Raji (cell line): ENCODE data around the gene PRLR.

Experiments used
- POLR2A ChIP-seq: IDR thresholded peaks from 2 replicates; pipeline ENCODE4 v1.6.1; 2011; ENCODE audit warnings: low read depth, low read length, control low read depth; ENCODE audit not compliant: insufficient read depth

Gene PRLR

DNA sequence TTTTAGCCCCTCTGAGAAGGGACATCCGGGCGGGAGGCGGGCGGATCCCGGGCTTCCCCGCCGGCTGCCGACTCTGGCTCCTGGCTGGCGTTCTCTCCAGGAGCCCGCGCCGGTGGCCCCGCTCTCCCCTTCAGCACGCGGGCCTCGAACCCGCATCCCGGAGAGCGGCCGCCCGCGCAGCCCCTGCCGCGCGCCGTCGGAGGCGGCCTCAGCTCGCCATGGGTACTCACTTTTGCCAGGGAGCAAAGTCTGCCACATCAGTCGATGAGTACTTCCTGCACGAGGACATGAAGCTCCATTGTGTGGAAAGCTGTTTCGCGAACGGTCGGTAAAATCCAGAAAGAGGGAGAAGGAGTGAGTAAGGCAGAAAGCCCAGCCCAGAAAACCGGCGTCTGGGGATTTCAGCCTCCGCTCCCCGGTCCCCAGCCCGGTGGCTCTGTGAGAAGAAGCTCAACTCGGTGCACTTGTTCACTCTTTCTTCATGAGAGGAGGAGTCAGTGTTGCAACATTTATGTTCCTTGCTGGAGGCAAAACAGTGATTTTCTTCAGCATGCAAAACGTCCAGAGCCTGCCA is at the start of gene PRLR:
Gene PRLR, minus strand, starts transcription at position 450 of the 574 bp plus-strand sequence. CDS start 140,867 bp downstream, outside the sequence.
- no peak for TF ChIP-seq POLR2A

DNA sequence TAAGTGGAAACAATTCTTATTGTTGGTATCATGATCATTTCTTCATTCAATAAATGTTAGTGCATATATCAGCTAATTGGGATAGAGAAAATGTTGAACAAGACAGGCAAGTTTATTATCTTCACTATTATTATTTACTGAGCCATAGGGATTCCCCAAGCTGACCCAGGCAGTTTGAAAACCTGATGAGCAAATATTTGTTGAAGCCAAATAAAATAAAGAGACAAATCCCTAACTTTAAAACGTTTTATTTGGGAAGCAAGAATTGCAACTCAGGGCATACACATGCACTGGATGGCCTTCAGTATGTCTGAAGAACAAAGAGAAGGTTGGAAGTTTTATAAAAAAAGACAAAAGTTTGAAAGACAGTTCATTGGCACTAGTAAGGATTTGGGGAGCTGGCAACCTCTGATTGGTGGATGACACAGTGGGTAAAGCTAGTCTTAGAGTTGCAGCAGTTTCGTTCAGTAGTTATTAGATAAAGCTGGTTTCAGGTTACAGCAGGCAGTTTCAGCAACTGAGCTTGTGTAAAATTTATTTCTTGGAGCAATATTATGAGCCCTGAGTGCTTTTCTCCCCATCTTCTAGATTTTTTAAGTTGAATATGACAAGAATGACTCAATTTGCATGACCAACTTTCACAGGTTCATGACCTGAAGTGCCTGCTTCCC is 44.7 kb upstream of the PRLR start:
- TF ChIP-seq POLR2A, result no peak

DNA sequence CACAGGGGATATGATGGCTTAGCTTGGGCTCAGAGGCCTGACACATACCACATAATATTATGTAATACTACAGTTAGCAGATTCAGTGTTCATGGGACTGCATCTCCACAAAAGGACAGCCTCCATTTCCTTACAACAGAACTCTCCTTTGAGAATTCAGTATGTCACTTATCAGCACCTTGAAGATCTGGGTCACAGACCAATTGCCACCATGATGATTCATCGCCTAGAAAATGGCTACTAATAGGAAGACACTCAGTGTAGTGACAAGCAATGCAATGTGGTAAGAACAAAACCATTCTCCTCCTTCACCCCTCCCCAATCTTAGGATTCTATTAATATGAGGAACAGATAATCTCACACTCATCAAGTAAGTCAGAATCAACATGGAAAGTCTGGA is 38.7 kb upstream of the PRLR start:
- TF ChIP-seq POLR2A, result no peak

DNA sequence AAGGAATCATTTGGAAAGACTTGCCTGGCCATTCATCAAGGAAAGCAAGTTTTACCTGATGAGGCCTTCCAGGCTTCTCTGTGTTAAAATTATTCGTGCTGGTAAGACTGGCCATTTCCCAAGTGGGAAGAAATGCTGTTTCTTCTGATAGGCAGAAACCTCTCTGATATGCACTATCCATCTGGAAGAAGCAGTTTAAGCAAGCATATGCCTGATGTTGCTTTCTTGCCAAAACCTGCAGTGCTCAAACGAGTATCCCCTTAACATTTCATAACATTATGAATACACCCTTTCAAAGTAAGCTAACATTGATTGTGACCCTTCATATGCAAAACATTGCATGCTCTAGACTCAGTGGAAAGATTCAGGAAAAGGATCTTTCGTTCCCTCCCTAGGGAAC is 36.0 kb upstream of the PRLR start:
- no peak for TF ChIP-seq POLR2A

DNA sequence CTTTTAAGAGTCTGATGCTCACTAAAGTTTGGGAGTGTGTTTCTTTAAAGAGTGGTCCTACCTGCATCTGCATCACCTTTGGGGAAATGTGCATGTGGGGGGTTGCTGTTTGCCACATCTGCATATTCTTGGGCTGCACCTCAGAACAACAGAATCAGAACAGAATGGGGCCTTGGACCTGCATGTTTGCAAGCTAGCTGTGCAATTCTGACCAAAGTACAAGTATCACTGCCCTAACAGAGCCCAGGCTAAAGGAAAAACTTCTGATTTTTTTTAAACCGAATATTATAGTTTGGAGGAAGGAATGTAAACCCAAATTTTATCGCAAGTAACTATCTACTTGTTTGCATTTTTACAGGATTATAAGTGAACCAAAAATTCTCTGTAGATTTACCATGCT is 34.2 kb upstream of the PRLR start:
- no peak for TF ChIP-seq POLR2A

DNA sequence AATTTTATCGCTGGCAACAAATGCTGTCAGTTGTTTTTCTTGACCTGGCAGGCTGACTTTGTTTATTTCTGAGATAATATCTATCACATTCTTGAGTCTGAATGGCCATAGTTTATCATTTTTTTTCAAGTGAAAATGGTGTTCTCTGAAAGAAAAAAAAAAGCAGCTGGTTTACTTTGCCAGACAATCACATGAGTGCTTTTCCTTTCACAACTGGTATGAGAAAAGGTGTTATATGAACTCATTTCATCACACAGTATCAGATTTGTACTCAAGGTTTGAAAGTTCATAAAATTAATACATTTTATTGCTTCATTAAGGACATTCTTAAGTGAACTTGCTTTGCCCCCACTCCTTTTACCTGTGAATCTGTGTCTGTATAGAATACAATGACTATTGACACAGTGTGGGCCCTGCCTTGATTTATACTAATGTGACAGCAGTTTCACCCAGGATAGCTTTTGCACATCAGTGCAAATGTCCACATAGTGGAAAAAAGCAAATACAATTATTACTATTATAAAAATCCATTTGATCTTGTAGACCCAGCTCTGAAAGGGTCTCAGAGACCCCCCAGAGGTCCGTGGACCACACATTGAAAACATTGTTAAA is 33.1 kb upstream of the PRLR start:
- TF ChIP-seq POLR2A, result no peak

DNA sequence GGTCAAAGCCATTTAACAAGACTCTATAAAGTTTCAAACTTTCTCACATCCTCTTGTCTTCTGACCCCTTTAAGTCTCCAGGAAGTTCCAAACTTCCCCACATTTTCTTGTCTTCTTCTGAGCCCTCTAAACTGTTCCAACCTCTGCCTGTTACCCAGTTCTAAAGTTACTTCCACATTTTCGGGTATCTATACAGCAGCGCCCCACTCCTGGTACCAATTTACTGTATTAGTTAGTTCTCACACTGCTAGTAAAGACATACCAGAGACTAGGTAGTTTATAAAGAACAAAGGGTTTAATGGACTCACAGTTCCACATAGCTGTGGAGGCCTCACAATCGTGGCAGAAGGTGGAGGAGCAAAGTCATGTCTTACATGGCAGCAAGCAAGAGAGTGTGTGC is 23.3 kb upstream of the PRLR start:
- TF ChIP-seq POLR2A, result no peak

DNA sequence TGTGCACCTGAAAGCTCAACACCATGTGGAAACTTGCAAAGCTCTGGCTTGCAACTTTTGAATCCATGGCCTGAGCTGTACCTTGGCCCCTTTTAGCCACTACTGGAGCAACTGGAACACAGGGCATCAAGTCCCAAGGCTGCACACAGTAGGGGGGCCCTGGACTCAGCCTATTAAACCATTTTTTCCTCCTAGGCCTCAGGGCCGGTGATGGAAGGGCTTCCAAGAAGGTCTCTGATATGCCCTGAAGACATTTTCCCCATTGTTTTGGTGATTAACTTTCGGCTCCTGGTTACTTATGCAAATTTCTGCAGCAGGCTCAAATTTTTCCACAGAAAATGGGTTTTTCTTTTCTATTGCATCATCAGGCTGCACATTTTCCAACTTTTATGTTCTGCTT is 22.7 kb upstream of the PRLR start:
- TF ChIP-seq POLR2A, result no peak

DNA sequence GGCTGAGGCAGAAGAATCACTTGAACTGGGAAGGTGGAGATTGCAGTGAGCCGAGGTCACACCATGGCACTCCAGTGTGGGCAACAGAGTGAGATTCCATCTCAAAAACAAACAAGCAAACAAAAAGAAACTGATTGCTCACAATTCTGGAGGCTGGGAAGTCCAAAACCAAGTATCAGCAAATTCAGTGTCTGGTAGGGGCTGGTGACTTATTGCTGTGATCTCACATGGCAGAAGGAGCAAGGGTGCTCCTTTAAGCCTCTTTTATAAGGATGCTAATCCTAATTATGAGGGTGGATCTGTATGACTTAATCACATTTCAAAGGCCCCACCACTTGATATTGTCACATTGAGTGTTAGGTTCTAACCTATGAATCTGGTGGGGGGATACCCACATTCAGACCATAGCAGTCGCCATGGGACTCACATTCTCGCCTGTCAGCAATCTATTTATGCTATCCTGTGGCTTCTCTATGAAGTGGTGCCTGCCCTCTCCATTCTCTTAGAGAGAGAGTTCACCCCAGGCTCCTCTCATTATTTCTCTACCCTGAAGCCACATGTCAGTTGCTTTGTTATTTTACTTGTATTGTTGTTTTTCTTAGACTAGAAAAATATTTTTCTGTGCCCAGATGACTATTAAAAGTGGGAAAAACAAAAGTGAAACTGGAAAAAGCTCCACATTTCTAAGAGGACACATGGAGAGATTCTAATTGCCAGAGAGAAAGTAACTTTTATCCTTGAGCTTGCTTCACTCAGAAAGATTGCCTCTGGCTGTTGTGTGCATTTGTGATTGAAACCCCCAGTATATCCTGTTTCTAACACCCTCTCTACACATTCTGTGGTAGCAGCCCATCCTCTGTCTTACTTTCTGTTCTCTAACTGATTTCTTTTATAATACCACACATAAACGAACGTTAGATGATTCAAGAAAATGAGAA is 18.8 kb upstream of the PRLR start:
- TF ChIP-seq POLR2A, result no peak

DNA sequence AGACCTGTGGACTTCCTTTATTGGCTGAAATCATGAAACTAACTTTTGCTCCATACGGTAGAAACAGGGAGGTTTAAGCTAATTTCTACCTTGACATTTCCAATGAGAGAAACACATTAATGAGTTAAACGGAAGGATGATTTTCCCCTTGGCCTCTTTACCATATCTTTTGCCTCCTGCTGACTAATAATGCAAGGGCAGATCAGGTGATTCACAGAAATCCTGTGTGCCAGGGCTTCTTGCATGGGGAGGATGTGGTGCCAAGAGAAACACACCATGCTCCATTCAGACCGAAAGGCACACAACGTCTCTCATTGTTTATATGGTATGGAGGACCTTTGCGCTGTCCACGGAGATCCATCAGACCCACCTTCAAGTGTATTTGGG is 17.4 kb upstream of the PRLR start:
- no peak for TF ChIP-seq POLR2A

DNA sequence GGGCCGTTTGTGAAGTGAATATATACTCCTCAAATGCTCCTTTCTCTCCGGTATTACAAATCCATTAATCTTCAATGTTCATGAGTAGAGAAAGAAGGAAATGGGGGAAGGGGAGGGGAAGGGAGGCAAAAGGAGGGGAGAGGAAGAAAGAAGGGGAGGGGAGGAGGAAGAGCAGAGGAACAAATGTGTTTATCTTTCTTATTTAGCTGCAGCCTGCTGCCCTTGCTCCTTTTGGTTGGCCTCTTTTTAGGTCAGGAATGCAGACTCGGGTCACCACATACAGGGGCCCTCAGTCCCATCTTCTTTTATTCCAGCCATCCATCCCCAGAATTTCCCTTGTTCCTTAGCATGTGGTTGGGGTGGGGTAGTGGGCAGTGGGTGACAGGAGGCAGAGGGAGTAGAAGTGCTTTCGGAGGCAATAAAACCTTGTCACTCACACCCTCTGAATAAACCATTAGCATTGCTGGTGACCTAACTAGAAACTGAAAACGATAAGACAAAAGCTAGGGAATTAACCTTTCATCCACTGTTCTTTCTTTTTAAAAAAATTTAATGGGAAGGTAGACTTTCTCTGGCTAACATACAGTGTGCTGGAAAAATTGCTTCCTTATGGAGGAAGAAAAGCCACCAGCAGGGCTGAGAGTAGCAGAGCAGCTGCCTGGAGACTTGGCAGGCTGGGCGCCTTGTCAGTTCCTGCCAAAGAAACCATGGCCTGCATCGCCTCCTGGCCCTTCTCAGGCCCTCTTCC is 16.8 kb upstream of the PRLR start:
- TF ChIP-seq POLR2A, result no peak

DNA sequence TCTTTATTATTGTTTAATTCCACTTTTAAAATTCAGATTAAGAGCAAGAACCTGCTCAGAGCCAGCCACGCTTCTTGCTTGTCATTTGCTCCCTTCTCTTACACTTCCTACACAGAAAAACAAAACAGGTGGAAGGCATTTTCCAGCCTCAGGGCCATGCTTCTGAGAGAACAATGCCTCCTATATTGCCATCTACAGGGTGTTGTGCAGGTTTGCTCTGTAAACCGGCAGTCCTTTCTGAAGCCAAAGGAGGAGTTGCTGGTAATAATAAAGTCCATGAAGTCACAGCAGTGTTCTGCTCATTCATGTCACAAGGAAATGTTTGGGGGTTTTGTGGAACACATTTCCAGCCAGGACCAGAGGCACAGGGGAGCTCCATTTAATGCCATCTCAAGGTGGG is 16.1 kb upstream of the PRLR start:
- no peak for TF ChIP-seq POLR2A

DNA sequence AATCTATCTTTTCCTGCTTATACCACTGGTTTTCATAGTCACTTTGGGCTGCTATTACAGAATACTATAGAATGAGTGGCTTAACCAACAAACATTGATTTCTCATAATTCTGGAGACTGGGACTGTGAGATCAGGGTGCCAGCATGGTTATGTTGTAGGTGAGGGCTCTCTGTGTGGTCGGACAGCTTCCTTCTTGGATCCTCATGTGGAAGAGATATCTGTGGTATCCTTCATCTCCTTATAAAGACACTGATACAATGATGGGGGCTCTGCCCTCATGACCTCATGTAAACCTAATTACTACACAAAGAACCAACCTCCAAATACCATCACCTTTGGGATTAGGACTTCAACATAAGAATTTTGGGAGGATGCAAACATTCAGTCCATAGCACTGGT is 13.9 kb upstream of the PRLR start:
- TF ChIP-seq POLR2A, result no peak

DNA sequence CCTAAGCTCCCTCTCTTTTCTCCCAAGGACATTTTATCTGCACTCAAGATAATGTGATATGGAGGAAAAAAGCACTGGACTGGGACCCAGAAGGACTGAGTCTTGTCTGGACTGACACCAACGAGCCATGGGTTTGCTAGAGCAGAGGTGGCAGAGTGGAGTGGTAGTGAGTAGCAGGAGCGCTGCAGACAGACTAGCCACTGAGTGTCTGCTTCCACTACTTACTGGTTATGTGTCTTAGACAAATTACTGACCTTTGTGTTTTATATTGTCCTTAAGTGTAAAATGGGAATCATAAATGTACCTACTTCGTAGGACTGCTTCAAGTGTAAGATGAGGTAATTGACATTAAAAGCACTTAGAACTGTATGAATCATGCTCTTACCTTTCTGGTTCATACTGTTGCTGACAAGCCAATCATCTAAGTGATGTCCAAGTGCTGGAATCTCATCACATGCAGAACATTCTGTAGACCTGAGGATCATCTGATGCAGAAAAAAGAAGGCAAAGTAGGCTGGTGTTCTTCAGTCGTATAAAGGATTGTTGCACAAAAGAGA is 12.5 kb upstream of the PRLR start:
- no peak for TF ChIP-seq POLR2A

DNA sequence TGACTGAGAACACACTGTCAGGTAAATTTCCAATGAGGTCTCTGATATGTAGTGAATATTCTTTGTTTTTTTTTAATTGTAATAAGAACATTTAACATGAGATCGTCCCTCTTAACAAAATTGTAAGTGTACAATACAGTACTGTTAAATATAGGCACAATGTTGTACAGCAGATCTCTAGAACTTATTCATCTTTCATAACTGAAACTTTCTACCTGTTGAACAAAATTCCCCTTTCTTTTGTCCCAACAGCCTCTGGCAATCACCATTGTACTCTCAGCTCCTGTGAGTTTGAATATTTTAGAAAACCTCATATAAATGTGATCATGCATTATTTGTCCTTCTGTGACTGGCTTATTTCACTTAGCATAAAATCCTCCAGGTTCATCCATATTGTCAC is 10.6 kb upstream of the PRLR start:
- no peak for TF ChIP-seq POLR2A
